HG02642 (cell line): Measurements from ENCODE around the gene PNMA5.
"Not testable (repeated sequence)": the region's sequence is repeated elsewhere in the genome, so short reads cannot be mapped to it uniquely, and the experiment has no call there.

ENCODE experiments used
- ATAC-seq: cut with Tn5 transposase; IDR thresholded peaks from one replicate; pipeline ENCODE4 v1.9.1; 2021; ENCODE audit warnings: mild to moderate bottlenecking; ENCODE audit not compliant: unreplicated experiment, poor library complexity

PNMA5 gene

DNA sequence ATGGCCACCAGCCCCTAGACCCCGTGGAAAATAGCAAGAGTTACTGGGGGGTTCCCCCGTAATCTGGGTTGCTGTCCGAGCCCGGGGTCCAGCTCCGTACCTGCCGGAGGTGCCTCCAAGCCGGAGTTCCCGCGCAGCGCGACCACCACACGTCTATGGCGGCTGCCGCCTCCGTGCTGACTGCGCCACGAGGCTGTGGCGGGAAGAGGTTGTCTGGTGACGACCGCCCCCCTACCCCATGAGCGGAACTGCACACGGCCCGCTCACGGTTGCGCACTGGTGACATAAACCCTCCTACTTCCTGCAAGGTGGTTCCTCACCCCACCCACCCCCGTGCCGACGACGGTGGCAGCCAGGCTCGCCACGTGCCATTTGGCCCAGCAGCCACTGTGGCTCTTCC, at the start of gene PNMA5:
TSS of gene PNMA5 (minus strand) at position 184 of the 400 bp plus-strand sequence. CDS start 2,518 bp downstream, outside the sequence.
- no peak for ATAC-seq

GRCh38 chrX:153032397-153033118, 38.6 kb upstream of the PNMA5 start:
- peak; percentile 79 for ATAC-seq

GRCh38 chrX:153030801-153031200, 36.9 kb upstream of the PNMA5 start:
- ATAC-seq: no peak

DNA sequence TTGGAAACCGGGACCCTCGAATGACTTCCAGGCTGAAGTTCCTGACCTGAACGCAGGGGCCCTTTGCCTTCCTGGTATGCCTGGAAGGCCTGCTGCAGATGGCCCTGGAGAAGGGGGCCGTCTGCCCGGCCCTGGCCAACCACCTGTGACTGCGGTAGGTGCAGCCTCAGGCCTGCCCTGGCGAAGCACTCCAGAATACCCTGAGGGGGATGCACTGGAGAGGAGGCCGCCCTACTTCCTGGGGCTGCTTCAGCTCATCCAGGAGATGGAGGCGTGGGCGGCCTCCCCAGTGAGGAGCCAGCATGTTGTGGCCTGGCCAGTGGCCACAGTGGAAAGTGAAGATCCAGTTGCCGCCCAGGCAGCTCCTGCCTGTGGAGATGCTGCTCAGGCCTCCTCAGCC, 36.0 kb upstream of the PNMA5 start:
- ATAC-seq: no peak

GRCh38 chrX:153029162-153029561, 35.2 kb upstream of the PNMA5 start:
- no peak for ATAC-seq

DNA sequence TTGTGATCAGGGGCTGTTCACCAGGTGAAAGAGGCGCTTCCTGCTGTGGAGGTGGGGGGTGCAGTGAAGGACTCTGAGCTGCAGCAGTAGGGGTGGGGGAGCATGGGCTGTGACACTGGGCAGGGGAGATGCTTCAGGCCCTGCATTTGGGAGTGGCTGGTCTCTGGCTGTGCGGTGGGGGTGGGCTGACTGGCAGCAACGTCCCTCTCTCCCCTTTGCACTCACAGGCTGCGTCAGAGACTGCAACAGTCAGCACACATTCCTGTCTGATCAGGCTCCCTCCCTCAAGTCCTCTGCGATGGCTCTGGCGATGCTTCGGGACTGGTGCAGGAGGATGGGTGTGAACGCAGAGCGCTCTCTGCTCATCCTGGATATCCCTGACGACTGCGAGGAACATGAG, 34.6 kb upstream of the PNMA5 start:
- not testable (repeated sequence) for ATAC-seq

GRCh38 chrX:153026501-153026900, 32.6 kb upstream of the PNMA5 start:
- ATAC-seq: not testable (repeated sequence)

- ATAC-seq: no peak
These were observed 25.2 kb upstream of the PNMA5 start for GRCh38 chrX:153019166-153019565.

DNA sequence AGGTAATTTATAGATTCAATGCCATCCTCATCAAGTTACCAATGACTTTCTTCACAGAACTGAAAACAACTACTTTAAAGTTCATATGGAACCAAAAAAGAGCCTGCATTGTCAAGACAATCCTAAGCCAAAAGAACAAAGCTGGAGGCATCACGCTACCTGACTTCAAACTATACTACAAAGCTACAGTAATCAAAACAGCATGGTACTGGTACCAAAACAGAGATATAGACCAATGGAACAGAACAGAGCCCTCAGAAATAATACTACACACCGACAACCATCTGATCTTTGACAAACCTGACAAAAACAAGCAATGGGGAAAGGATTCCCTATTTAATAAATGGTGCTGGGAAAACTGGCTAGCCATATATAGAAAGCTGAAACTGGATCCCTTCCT, 23.3 kb upstream of the PNMA5 start:
- not testable (repeated sequence) for ATAC-seq

DNA sequence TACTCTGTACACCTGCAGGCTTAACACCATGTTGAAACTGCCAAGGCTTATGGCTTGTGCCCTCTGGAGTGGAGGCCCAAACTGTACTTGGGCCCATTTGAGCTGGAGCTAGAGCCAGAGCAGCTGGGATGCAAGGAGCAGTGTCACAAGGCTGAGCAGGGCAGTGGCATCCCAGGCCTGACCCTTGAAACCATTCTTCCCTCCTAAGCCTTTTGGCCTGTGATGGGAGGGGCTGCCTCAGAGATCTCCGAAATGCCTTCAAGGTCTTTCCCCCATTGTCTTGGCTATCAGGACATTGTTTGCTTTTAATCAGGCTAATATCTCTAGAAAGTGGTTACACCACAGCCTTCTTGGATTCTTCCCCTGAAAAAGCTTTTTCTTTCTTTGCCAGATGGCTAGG, 10.9 kb upstream of the PNMA5 start:
- ATAC-seq: no peak

DNA sequence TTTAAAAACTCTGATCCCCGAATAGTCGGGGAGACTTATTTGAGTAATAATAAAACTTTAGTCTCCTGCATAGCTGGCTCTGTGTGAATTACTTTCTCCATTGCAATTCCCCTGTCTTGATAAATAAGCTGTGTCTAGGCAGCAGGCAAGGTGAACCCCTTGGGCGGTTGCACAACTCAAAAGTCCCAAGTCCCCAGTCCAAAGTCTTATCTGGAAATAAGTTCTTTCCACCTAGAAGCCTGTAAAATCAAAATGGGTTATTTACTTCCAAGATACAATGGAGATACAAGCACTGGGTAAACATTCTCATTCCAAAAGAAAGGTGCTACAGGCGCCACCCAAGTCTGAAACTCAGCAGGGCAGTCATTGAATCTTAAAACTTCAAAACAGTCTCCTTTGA, 10.1 kb upstream of the PNMA5 start:
- ATAC-seq: no peak

DNA sequence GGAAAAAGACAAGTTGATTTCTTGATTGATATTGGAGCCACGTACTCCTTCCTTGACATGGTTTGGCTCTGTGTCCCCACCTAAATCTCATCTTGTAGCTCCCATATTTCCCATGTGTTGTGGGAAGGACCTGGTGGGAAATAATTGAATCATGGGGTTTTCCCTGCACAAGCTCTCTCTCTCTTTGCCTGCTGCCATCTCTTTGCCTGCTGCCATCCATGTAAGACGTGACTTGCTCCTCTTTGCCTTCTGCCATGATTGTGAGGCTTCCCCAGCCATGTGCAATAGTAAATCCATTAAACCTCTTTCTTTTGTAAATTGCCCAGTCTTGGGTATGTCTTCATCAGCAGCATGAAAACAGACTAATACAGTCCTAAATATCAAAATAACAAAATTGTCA, 8.3 kb upstream of the PNMA5 start:
- ATAC-seq: not testable (repeated sequence)

DNA sequence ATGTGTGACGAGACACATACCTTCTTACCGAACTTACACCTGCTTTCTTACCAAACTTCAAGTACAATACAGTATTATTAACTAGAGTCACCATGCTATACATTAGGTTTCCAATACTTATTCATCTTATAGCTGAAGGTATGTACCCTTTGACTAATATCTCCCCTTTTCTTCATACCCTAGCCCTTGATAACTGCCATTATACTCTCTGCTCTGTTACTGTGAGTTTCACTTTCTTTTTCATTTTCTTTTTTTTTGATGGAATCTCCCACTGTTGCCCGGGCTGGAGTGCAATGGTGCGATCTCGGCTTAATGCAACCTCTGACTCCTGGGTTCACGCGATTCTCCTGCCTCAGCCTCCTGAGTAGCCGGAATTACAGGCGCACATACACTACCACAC, 3.4 kb upstream of the PNMA5 start:
- no peak for ATAC-seq

DNA sequence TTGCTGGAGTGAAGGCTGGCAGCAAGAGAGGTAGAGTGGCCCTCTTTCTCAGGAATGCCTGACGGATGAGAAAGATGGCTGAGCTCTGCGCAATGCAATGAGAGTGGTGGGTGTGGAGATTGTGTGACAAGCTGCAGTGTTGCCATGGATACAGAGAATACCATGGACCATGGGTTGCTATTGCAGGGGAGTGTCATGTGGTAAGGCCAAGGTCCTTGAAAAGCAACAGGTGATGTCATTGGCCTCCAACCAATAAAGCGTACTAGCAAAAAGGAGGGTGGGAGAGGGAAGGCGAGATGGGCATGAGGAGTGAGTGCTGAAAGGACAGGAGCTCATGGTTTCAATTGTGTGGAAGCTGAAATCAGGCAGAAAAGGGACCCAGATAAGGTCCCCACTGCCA, 1.8 kb downstream of the PNMA5 start:
- no peak for ATAC-seq

GRCh38 chrX:152991123-152991522, 2.8 kb downstream of the PNMA5 start:
- ATAC-seq: no peak

DNA sequence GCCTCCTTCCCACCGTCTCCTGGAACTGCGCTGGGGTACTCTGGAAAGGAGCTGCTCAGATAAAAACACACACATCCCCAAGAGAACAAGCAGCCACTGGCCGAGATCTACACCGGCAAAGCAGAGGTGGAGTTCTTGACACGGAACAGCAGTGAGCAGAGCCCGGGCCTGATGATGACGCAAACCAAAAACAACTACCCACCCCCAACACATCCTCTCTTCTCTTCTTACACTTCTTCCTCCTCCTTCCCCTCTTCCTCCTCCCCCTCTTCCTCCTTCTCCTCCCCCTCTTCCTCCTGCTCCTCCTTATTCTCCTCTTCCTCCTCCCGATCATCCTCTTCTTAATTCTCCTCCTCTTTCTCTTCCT, 4.6 kb downstream of the PNMA5 start:
- no peak for ATAC-seq

- ATAC-seq: no peak
These were observed 5.2 kb downstream of the PNMA5 start for GRCh38 chrX:152988536-152989291.

GRCh38 chrX:152987801-152988200, 6.1 kb downstream of the PNMA5 start:
- no peak for ATAC-seq

DNA sequence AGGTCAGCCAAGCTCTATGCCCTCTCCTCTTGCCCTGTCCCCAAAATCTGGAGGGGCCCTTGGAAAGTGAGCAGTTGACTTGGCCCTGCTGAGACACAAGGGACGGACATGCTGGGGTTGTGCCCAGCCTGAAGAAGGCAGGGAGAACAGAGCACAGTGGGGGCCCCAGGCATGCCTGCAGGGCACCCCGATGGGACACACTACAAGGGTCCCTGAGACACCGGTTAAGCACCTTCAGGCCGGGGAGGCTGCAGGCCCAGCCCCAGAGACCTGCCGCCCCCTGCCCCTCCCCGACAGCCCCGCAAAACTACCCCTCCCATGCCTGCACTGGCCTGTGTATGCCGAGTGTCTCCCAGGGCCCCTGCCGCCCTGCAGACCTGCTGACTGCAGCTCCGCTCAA, 6.8 kb downstream of the PNMA5 start:
- not testable (repeated sequence) for ATAC-seq

DNA sequence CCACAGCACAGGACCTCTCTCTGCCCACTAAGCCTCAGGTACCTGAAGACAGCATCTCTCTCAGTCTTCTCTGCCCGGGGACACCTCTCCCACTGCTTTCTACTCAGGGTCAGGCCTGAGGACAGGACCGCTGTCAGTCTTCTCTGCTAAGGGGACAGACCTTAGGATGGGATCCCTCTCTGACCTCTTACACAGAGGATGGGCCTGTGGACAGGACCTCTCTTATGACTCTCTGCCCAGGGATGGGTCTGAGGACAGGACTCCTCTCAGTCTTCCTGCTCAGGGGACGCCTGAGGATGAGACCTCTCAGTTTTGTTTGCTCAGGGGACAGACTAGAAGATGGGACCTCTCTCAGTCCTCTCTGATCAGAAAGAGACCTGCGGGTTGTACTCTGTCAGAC, 8.5 kb downstream of the PNMA5 start:
- not testable (repeated sequence) for ATAC-seq

GRCh38 chrX:152968193-152968592, 25.7 kb downstream of the PNMA5 start:
- no peak for ATAC-seq

DNA sequence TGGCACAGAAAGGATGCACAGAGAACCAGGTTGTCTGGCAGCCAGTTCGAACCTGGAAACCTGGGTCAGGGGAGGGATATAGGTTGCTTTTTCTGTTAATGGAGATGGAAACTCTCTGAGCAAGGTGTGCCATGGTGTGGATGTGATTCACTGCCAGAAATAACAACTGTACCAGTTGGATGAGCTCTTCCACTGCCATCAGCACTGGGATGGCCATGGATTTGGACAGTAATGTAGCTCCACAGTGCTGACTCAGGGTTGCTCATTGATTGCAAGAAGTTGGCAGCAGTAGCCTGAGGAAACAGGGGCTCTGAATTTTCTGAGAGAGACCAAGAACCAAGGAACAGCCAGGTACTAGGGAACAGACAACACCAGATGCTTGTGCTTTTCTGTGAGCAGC, 33.8 kb downstream of the PNMA5 start:
- no peak for ATAC-seq
